Activated gamma-delta T cell treated with anti-CD3 and anti-CD28 coated beads, Interleukin-2, amount 50 U/mL, for 16 hours (primary cell): Measurements from ENCODE around the gene AFG1L.

Experiments used
- DNase-seq: peaks from one replicate; pipeline ENCODE4 v3.0.0-alpha.2; 2020; ENCODE audit warnings: low read depth

AFG1L gene

GRCh38 chr6:108454356-108454755 lies 159.5 kb downstream of the AFG1L start:
- DNase-seq, result no peak

- no peak for DNase-seq
Measured at GRCh38 chr6:108455688-108456087, 160.8 kb downstream of the AFG1L start.

- no peak for DNase-seq
Measured at GRCh38 chr6:108463784-108464183, 168.9 kb downstream of the AFG1L start.

GRCh38 chr6:108464418-108465097 lies 169.7 kb downstream of the AFG1L start:
- no peak for DNase-seq

GRCh38 chr6:108465098-108465495 lies 170.2 kb downstream of the AFG1L start:
- DNase-seq, result no peak

GRCh38 chr6:108468346-108468745 lies 173.5 kb downstream of the AFG1L start:
- DNase-seq, result no peak

- DNase-seq, result no peak
Measured at GRCh38 chr6:108469316-108469715, 174.5 kb downstream of the AFG1L start.

GRCh38 chr6:108473197-108473596 lies 178.3 kb downstream of the AFG1L start:
- no peak for DNase-seq

- DNase-seq, result no peak
Measured at GRCh38 chr6:108476376-108476775, 181.5 kb downstream of the AFG1L start.

GRCh38 chr6:108476847-108477430 lies 182.1 kb downstream of the AFG1L start:
- DNase-seq, result no peak

GRCh38 chr6:108482559-108482958 lies 187.7 kb downstream of the AFG1L start:
- no peak for DNase-seq

- DNase-seq, result no peak
Measured at GRCh38 chr6:108484016-108484415, 189.2 kb downstream of the AFG1L start.

GRCh38 chr6:108489699-108490098 lies 194.8 kb downstream of the AFG1L start:
- DNase-seq, result no peak

GRCh38 chr6:108492131-108492766 lies 197.4 kb downstream of the AFG1L start:
- DNase-seq, result no peak

- no peak for DNase-seq
Measured at GRCh38 chr6:108494434-108494833, 199.6 kb downstream of the AFG1L start.

- DNase-seq, result no peak
Measured at GRCh38 chr6:108497883-108498282, 203.0 kb downstream of the AFG1L start.

GRCh38 chr6:108501559-108501958 lies 206.7 kb downstream of the AFG1L start:
- no peak for DNase-seq

- DNase-seq, result no peak
Measured at GRCh38 chr6:108502832-108503231, 208.0 kb downstream of the AFG1L start.

GRCh38 chr6:108507316-108507715 lies 212.5 kb downstream of the AFG1L start:
- DNase-seq, result no peak

GRCh38 chr6:108510461-108511319 lies 215.8 kb downstream of the AFG1L start:
- no peak for DNase-seq

GRCh38 chr6:108518714-108519576 lies 224.1 kb downstream of the AFG1L start:
- no peak for DNase-seq
